Astrocyte of the cerebellum (primary cell): Measurements from ENCODE around the gene CHRNB2.

Experiments
- DNase-seq: peaks from one replicate; pipeline ENCODE4 v3.0.0-alpha.2; 2011; ENCODE audit warnings: low read depth
- H3K4me3 ChIP-seq: 2 replicates; pipeline ENCODE4 v1.5.1; 2011; ENCODE audit warnings: mild to moderate bottlenecking, low read depth, low read length, moderate library complexity
- in situ Hi-C: cut with HindIII; loops from 2 replicates; pipeline ENCODE4 v1.10.0; 2017; ENCODE audit warnings: low sequenced_read_pairs
- TF ChIP-seq, protein P1 (sequence below): IDR thresholded peaks from 2 replicates; pipeline ENCODE4 v1.5.1; 2012; ENCODE audit warnings: low read length, low read depth, moderate library complexity, mild to moderate bottlenecking; ENCODE audit errors: missing control alignments

CHRNB2 gene

GRCh38 chr1:154622503-154623039, 55.0 kb downstream of the CHRNB2 start:
- in situ Hi-C loops: no loop called here
- no peak for DNase-seq
- TF ChIP-seq, protein P1, sequence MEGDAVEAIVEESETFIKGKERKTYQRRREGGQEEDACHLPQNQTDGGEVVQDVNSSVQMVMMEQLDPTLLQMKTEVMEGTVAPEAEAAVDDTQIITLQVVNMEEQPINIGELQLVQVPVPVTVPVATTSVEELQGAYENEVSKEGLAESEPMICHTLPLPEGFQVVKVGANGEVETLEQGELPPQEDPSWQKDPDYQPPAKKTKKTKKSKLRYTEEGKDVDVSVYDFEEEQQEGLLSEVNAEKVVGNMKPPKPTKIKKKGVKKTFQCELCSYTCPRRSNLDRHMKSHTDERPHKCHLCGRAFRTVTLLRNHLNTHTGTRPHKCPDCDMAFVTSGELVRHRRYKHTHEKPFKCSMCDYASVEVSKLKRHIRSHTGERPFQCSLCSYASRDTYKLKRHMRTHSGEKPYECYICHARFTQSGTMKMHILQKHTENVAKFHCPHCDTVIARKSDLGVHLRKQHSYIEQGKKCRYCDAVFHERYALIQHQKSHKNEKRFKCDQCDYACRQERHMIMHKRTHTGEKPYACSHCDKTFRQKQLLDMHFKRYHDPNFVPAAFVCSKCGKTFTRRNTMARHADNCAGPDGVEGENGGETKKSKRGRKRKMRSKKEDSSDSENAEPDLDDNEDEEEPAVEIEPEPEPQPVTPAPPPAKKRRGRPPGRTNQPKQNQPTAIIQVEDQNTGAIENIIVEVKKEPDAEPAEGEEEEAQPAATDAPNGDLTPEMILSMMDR: no peak
- H3K4me3 ChIP-seq: no peak overlapping the region

- TF ChIP-seq, protein P1: no peak
These were observed 55.8 kb downstream of the CHRNB2 start for GRCh38 chr1:154623358-154623757.

DNA sequence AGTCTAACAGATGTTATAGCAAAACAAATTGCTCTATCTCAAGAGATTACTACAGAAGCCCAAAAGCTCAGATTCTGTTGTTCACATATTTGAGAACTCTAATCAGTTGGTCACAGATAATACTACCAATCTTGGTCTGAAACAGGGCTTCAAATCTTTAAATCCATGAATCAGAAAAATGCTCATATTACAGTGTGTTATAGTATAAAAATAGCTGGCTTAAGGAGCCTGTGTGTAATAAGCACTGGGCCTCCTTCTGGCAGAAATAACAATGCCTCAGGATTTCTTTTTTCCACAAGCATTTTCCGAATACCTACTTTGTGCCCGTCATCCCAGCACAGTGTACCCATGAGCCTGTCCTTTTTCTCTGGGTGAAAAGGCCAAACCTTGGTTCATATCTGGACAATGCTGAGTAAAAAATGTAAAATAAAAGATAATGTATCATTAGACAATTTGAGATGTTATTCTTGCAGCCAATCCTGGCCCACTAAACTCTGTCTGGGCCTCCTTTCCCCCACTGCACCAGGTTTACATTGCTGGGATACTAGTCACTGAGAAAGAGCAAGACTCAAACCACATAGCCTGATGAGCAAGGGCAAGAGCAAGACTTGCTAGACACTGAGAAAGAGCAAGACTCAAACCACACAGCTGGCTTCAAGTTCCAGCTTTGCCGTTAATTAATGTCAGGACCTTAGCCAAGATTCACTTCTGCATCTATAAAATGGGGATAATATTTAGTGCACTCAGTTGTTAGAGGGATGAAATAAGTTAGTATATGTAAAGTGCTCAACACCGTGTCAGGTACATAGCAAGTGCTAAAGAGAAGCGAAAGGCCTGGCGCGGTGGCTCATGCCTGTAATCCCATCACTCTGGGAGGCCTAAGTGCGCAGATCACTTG, 57.4 kb downstream of the CHRNB2 start:
- peak; percentile 49 for DNase-seq
- TF ChIP-seq, protein P1: no peak
- in situ Hi-C loops: no loop called here
- no peak overlapping the region for H3K4me3 ChIP-seq

More at GRCh38 chr1:154623358-154623757, 55.8 kb downstream of the CHRNB2 start:
- H3K4me3 ChIP-seq: no peak overlapping the region
- DNase-seq: no peak
- in situ Hi-C loops: no loop called here

GRCh38 chr1:154626456-154627256, 59.1 kb downstream of the CHRNB2 start:
- H3K4me3 ChIP-seq: peak overlapping the region; percentile 85
- in situ Hi-C loops: no loop called here
- no peak for DNase-seq
- TF ChIP-seq, protein P1: no peak

GRCh38 chr1:154627257-154628120, 59.9 kb downstream of the CHRNB2 start:
- H3K4me3 ChIP-seq: peak overlapping the region; percentile 85
- in situ Hi-C loops: no loop called here

More at GRCh38 chr1:154627257-154628120, 59.9 kb downstream of the CHRNB2 start:
- TF ChIP-seq, protein P1: no peak
- peak; percentile 78 for DNase-seq
